GM12878 (cell line): ENCODE results near the gene ATP2A3. TPM values are rescaled to one million over a fixed set of nuclear protein-coding genes. Genes with fewer than 3 reads are reported as not detected.

Experiments used
- ATAC-seq: fragments of 200-7000 bp; cut with Tn5 transposase; 3 replicates; pipeline ENCODE4 v1.9.1; 2020; ENCODE audit warnings: mild to moderate bottlenecking, moderate library complexity
- BruUV-seq: library from RNA; stranded (reverse); fragments of 400-500 nt; replicated peaks from 2 replicates; lab custom pipeline; 2021; lab: Mats Ljungman, UMichigan
- CTCF ChIA-PET: fragments of 300-600 bp; sonication (Branson Sonifier 250); formaldehyde crosslinking; extraction: SDS; loops from one replicate; lab custom pipeline; 2021; ENCODE audit warnings: inconsistent platforms; lab: Yijun Ruan, JAX
- POLR2A ChIA-PET: fragments of 350-600 bp; formaldehyde crosslinking; extraction: SDS; loops from one replicate; lab custom pipeline; 2021; ENCODE audit warnings: inconsistent platforms; lab: Charles Lee
- RAD21 ChIA-PET: fragments of 300-600 bp; sonication (Branson Sonifier 250); formaldehyde crosslinking; loops from one replicate; lab custom pipeline; 2023; ENCODE audit warnings: antibody characterized with exemption; ENCODE audit not compliant: unreplicated experiment; lab: Charles Lee
- SMC1A ChIA-PET: fragments of 300-600 bp; sonication (Branson Sonifier 250); formaldehyde crosslinking; loops from one replicate; lab custom pipeline; 2023; ENCODE audit not compliant: unreplicated experiment, uncharacterized antibody; lab: Charles Lee
- DNase-seq: peaks from one replicate; pipeline ENCODE4 v3.0.0-alpha.2; 2011; ENCODE audit warnings: low read depth, low spot score
- FAIRE-seq: peaks from 3 replicates; lab custom pipeline; 2011; peaks lifted over from hg19 to GRCh38; lab: Jason Lieb, UNC
- H2AFZ ChIP-seq: 2 replicates; pipeline ENCODE4 v1.6.0; 2011; ENCODE audit warnings: low read depth, low read length, control low read depth; ENCODE audit not compliant: control insufficient read depth
- H3K27ac ChIP-seq: 2 replicates; pipeline ENCODE4 v1.5.1; 2011; ENCODE audit warnings: control low read depth; ENCODE audit not compliant: control insufficient read depth, insufficient read depth
- H3K27me3 ChIP-seq, 2 experiments: replicated peaks in 1 of 2; 2 replicates each; pipeline versions ENCODE4 v1.6.0 to v1.6.1; 2011; ENCODE audit warnings: low read length in 1 of 2; ENCODE audit not compliant: control insufficient read depth in 2 of 2, insufficient read depth in 2 of 2
- H3K36me3 ChIP-seq, 2 experiments: 2 replicates each; pipeline ENCODE4 v1.5.1; 2011; ENCODE audit warnings: low read length in 1 of 2; ENCODE audit not compliant: control insufficient read depth in 2 of 2, insufficient read depth in 2 of 2
- H3K4me1 ChIP-seq: 2 replicates; pipeline ENCODE4 v1.6.1; 2011; ENCODE audit warnings: mild to moderate bottlenecking, low read length, moderate library complexity, mixed read lengths; ENCODE audit not compliant: control insufficient read depth, insufficient read depth
- H3K4me2 ChIP-seq: 2 replicates; pipeline ENCODE4 v1.6.0; 2011; ENCODE audit warnings: control low read depth; ENCODE audit not compliant: control insufficient read depth, insufficient read depth
- H3K4me3 ChIP-seq: fragments of 200-600 bp; sonication (generic); 2 replicates; pipeline ENCODE4 v1.5.1; 2016
- H3K79me2 ChIP-seq: 2 replicates; pipeline ENCODE4 v1.6.0; 2011; ENCODE audit warnings: low read length; ENCODE audit not compliant: control insufficient read depth, insufficient read depth
- H3K9ac ChIP-seq: 2 replicates; pipeline ENCODE4 v1.8.0; 2011; ENCODE audit warnings: low read length, control low read depth, mixed read lengths; ENCODE audit not compliant: control insufficient read depth, insufficient read depth
- H3K9me3 ChIP-seq: replicated peaks from 3 replicates; pipeline ENCODE4 v1.5.1; 2011; ENCODE audit warnings: mild to moderate bottlenecking, low read length; ENCODE audit not compliant: control insufficient read depth, insufficient read depth
- H4K20me1 ChIP-seq: 2 replicates; pipeline ENCODE4 v1.6.0; 2011; ENCODE audit not compliant: control insufficient read depth, insufficient read depth
- BMI1 ChIP-seq: fragments of 450-650 bp; IDR thresholded peaks from 2 replicates; pipeline ENCODE4 v1.6.1; 2016; ENCODE audit warnings: mild to moderate bottlenecking, moderate library complexity, borderline replicate concordance
- CEBPZ ChIP-seq: fragments of 150-350 bp; IDR thresholded peaks from 2 replicates; pipeline ENCODE4 v1.6.1; 2016; ENCODE audit warnings: low read depth, low read length
- KDM1A ChIP-seq: fragments of 200-600 bp; sonication (generic); IDR thresholded peaks from 2 replicates; pipeline ENCODE4 v1.6.1; 2016; ENCODE audit warnings: borderline replicate concordance
- MEF2B ChIP-seq: fragments of 450-650 bp; IDR thresholded peaks from 2 replicates; pipeline ENCODE4 v1.6.1; 2018; ENCODE audit warnings: mild to moderate bottlenecking, moderate library complexity; ENCODE audit not compliant: partially characterized antibody, poor library complexity, severe bottlenecking
- SUPT20H ChIP-seq: IDR thresholded peaks from 2 replicates; pipeline ENCODE4 v1.6.1; 2011; ENCODE audit warnings: low read depth, mild to moderate bottlenecking, low read length, moderate library complexity, borderline replicate concordance; ENCODE audit not compliant: control insufficient read depth
- WGBS: methylation state at CpG from one replicate; pipeline ENCODE4 v1.1.6; 2016; ENCODE audit warnings: low lambda C conversion rate; ENCODE audit not compliant: insufficient replicate concordance, insufficient coverage; ENCODE audit errors: missing lambda C conversion rate; 5-methylcytosine and 5-hydroxymethylcytosine counted together
- in situ Hi-C: fragments of 300-500 bp; cut with MboI; formaldehyde crosslinking; loops from 9 replicates; pipeline ENCODE4 v1.14.3; 2018; ENCODE audit warnings: mixed read lengths
- intact Hi-C: fragments of 100-400 bp; cut with micrococcal nuclease; formaldehyde crosslinking; loops from one replicate; pipeline ENCODE4 v1.14.2; 2022; ENCODE audit not compliant: unreplicated experiment
- polyA plus RNA-seq, 11 experiments: library from polyadenylated mRNA; depleted of rRNA in 4 of 11; unstranded in 6 of 11; stranded (reverse) in 5 of 11; fragments of >200 nt; fragmentation: Nextera tagmentation in 4 of 11; fragmentation: Illumina TruSeq in 1 of 11; extraction: Ambion mirVana in 4 of 11; extraction: Trizol in 1 of 11; gene quantifications; 1 replicate in 1 of 11; 2 replicates in 10 of 11; pipeline versions ENCODE4 v1.2.1 to v1.2.3, GENCODE V29; 2011 to 2016; ENCODE audit warnings: inconsistent platforms in 2 of 11, missing spikeins in 2 of 11, low read depth in 1 of 11
- total RNA-seq, 4 experiments: library from RNA; depleted of rRNA in 3 of 4; stranded (reverse); fragments of >200 nt in 3 of 4; fragmentation: Illumina TruSeq in 1 of 4; extraction: Trizol in 1 of 4; gene quantifications; 2 replicates each; pipeline versions ENCODE4 v1.2.1 to v1.2.3, GENCODE V29; 2013 to 2021
- TF ChIP-seq, protein P1 (sequence below): IDR thresholded peaks from 2 replicates; pipeline ENCODE4 v1.6.1; 2011; ENCODE audit warnings: borderline replicate concordance, low read depth, mild to moderate bottlenecking, moderate library complexity, low read length; ENCODE audit not compliant: insufficient read depth, poor library complexity, severe bottlenecking
- TF ChIP-seq, protein P2 (sequence below): IDR thresholded peaks from 2 replicates; pipeline ENCODE4 v1.6.1; 2012; ENCODE audit warnings: low read length, inconsistent platforms

ATP2A3 gene
- total and polyA plus RNA-seq, 10 of the 15 experiments (the other 5 are each of a cell fraction or from before 2014, with no cell fraction given) = 1.0 to 99.2 (median 37.9) TPM

- ChIA-PET CTCF (no interaction called here), RAD21 (no interaction called here), SMC1A (no interaction called here), POLR2A (no interaction called here)
- DNase-seq (no peak), ATAC-seq (no peak), FAIRE-seq (no peak)
- Histone ChIP-seq H3K27ac (no peak overlapping the region), H3K4me2 (no peak overlapping the region), H3K9ac (no peak overlapping the region), H3K4me3 (no peak overlapping the region), H4K20me1 (no peaks in the 10 kb centered on the region), H3K27me3 (no peaks in the 10 kb centered on the region), H3K9me3 (peaks cover 4% of the 10 kb centered on the region), H3K36me3 (no peaks in the 10 kb centered on the region), H2AFZ (no peak overlapping the region), H3K79me2 (no peaks in the 10 kb centered on the region), H3K4me1 (peaks cover 29% of the 10 kb centered on the region)
- no TSS peak for BruUV-seq
- 95% methylated on average over 12 of the region's 12 CpGs for WGBS
- TF ChIP-seq, protein P1, sequence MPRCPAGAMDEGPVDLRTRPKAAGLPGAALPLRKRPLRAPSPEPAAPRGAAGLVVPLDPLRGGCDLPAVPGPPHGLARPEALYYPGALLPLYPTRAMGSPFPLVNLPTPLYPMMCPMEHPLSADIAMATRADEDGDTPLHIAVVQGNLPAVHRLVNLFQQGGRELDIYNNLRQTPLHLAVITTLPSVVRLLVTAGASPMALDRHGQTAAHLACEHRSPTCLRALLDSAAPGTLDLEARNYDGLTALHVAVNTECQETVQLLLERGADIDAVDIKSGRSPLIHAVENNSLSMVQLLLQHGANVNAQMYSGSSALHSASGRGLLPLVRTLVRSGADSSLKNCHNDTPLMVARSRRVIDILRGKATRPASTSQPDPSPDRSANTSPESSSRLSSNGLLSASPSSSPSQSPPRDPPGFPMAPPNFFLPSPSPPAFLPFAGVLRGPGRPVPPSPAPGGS = peak; percentile 39
- TF ChIP-seq KDM1A = no peak
- in situ Hi-C loops = no loop called here
- intact Hi-C loops = no loop called here
These were observed 26.3 kb upstream of the ATP2A3 start for GRCh38 chr17:3990386-3991127.

GRCh38 chr17:3989041-3989886 is 25.0 kb upstream of the ATP2A3 start:
- Histone ChIP-seq H3K27ac (no peak overlapping the region), H3K36me3 (no peaks in the 10 kb centered on the region), H3K4me1 (peaks cover 24% of the 10 kb centered on the region), H2AFZ (no peak overlapping the region), H3K4me2 (no peak overlapping the region), H3K79me2 (no peaks in the 10 kb centered on the region), H4K20me1 (no peaks in the 10 kb centered on the region), H3K27me3 (no peaks in the 10 kb centered on the region), H3K9ac (no peak overlapping the region), H3K9me3 (no peaks in the 10 kb centered on the region), H3K4me3 (no peak overlapping the region)
- BruUV-seq = no TSS peak
- ChIA-PET POLR2A (no interaction called here), CTCF (no interaction called here), RAD21 (no interaction called here), SMC1A (no interaction called here)
- 90% methylated on average over 24 of the region's 24 CpGs for WGBS
- DNase-seq (no peak), ATAC-seq (no peak), FAIRE-seq (no peak)
- in situ Hi-C loops = no loop called here
- intact Hi-C loops = no loop called here
- TF ChIP-seq CEBPZ = no peak
- TF ChIP-seq BMI1 = no peak
- TF ChIP-seq MEF2B = no peak
- no peak for TF ChIP-seq SUPT20H
- TF ChIP-seq, protein P2, sequence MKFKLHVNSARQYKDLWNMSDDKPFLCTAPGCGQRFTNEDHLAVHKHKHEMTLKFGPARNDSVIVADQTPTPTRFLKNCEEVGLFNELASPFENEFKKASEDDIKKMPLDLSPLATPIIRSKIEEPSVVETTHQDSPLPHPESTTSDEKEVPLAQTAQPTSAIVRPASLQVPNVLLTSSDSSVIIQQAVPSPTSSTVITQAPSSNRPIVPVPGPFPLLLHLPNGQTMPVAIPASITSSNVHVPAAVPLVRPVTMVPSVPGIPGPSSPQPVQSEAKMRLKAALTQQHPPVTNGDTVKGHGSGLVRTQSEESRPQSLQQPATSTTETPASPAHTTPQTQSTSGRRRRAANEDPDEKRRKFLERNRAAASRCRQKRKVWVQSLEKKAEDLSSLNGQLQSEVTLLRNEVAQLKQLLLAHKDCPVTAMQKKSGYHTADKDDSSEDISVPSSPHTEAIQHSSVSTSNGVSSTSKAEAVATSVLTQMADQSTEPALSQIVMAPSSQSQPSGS = no peak
